AG09319 (cell line): ENCODE measurements around the gene IRS2.
"Not testable (repeated sequence)": the region's sequence is repeated elsewhere in the genome, so short reads cannot be mapped to it uniquely, and the experiment has no call there.

Experiments
- DNase-seq: peaks from one replicate; pipeline ENCODE4 v3.0.0-alpha.2; 2010; ENCODE audit warnings: low read depth; ENCODE audit errors: extremely low read depth
- TF ChIP-seq, protein P1 (sequence below): IDR thresholded peaks from 2 replicates; pipeline ENCODE4 v1.5.1; 2011; ENCODE audit warnings: low read depth, mild to moderate bottlenecking, inconsistent platforms, low read length, moderate library complexity

The IRS2 gene

GRCh38 chr13:109738298-109738746 lies 48.1 kb downstream of the IRS2 start:
- TF ChIP-seq, protein P1, sequence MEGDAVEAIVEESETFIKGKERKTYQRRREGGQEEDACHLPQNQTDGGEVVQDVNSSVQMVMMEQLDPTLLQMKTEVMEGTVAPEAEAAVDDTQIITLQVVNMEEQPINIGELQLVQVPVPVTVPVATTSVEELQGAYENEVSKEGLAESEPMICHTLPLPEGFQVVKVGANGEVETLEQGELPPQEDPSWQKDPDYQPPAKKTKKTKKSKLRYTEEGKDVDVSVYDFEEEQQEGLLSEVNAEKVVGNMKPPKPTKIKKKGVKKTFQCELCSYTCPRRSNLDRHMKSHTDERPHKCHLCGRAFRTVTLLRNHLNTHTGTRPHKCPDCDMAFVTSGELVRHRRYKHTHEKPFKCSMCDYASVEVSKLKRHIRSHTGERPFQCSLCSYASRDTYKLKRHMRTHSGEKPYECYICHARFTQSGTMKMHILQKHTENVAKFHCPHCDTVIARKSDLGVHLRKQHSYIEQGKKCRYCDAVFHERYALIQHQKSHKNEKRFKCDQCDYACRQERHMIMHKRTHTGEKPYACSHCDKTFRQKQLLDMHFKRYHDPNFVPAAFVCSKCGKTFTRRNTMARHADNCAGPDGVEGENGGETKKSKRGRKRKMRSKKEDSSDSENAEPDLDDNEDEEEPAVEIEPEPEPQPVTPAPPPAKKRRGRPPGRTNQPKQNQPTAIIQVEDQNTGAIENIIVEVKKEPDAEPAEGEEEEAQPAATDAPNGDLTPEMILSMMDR: no peak

GRCh38 chr13:109737606-109738005 lies 48.8 kb downstream of the IRS2 start:
- DNase-seq: no peak
- TF ChIP-seq, protein P1: no peak

More at GRCh38 chr13:109738298-109738746, 48.1 kb downstream of the IRS2 start:
- no peak for DNase-seq

GRCh38 chr13:109737046-109737573 lies 49.3 kb downstream of the IRS2 start:
- DNase-seq: no peak
- TF ChIP-seq, protein P1: no peak

GRCh38 chr13:109735436-109735966 lies 50.9 kb downstream of the IRS2 start:
- TF ChIP-seq, protein P1: no peak
- no peak for DNase-seq

DNA sequence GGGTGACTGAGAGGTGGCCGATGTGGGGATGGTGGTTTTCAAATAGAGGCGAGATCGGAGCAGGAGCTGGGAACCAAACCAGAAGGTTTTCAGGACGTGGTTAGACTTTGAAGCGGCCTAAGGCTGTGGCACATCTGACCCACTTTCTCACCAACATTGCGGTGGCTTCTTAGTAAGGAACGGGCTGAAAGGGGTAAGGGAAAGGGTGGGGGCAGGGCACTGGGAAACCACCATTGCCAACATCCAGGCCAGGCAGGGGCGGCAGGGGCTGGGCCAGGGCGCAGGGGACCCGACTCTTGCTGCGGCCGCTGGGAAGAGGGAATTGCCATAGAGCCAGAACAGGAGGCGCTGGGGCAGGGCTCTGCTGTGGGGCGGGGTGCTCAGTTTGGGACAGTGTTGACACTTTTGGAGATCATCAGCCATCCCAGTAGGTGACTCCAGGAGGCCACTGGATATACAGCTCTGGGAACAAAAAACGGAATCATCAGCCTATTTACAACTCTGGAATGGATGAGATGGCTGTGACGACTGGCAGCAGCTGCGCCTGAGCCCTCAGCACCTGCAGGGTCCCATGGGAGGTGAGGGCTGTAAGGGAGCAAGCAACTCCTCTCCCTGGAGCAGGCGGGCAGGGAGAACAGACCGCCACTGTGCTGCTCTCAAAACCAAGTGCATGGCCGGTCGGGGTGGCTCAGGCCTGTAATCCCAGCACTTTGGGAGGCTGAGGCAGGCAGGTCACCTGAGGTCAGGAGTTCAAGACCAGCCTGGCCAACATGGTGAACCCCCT lies 52.2 kb downstream of the IRS2 start:
- DNase-seq: no peak

GRCh38 chr13:109733550-109733949 lies 52.8 kb downstream of the IRS2 start:
- no peak for DNase-seq
- TF ChIP-seq, protein P1: no peak

More for the DNA sequence above, 52.2 kb downstream of the IRS2 start:
- TF ChIP-seq, protein P1: no peak

- not testable (repeated sequence) for DNase-seq
Measured at GRCh38 chr13:109732470-109733170, 53.8 kb downstream of the IRS2 start.
